Urinary bladder (tissue), 4 donors: Measurements from ENCODE around the gene OR52A1. TPM values are rescaled to one million over a fixed set of nuclear protein-coding genes. Genes with fewer than 3 reads are reported as not detected.

Experiments used
- DNase-seq: peaks from one replicate; pipeline ENCODE4 v3.0.0-alpha.2; 2015; ENCODE audit errors: extremely low spot score
- H3K27ac ChIP-seq: one replicate; pipeline ENCODE4 v1.5.1; 2013; ENCODE audit warnings: low read depth, mild to moderate bottlenecking, moderate library complexity
- H3K36me3 ChIP-seq: one replicate; pipeline ENCODE4 v1.6.1; 2013; ENCODE audit warnings: mild to moderate bottlenecking, moderate library complexity; ENCODE audit not compliant: insufficient read depth
- H3K4me1 ChIP-seq: one replicate; pipeline ENCODE4 v1.6.1; 2013; ENCODE audit warnings: mild to moderate bottlenecking, moderate library complexity; ENCODE audit not compliant: insufficient read depth
- H3K4me3 ChIP-seq: one replicate; pipeline ENCODE4 v1.5.1; 2013; ENCODE audit warnings: low read depth, low read length
- WGBS: extraction: QIAGEN DNeasy Blood & Tissue Kit; methylation state at CpG from one replicate; pipeline ENCODE4 v1.1.7; 2013; 5-methylcytosine and 5-hydroxymethylcytosine counted together
- polyA plus RNA-seq: library from polyadenylated mRNA; stranded (reverse); fragments of 200-250 nt; gene quantifications from one replicate; pipeline ENCODE4 v1.2.3, GENCODE V29; 2013
- total RNA-seq: library from RNA; depleted of rRNA; stranded (reverse); fragments of >200 nt; gene quantifications from one replicate; pipeline ENCODE4 v1.2.3, GENCODE V29; 2014
- donor health status: healthy with polysubstance abuse.
- donor health status: healthy.

OR52A1 gene
- total and polyA plus RNA-seq, 2 donors, result not detected

DNA sequence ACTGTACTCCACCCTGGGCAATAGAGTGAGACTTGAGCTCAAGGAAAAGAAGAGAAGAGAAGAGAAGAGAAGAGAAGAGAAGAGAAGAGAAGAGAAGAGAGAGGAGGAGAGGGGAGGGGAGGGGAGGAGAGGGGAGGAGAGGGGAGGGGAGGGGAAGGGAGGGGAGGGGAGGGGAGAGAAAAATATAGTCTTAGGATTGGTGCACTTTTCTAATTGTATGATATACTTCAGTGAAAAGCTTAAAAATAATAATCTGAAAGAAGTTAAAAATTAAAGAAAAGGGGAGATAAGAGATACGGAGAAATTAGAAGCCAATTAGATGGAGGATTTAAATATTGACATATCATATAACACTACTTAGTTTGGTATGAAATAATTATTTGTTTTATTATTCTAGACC lies 35.7 kb downstream of the OR52A1 start:
- DNase-seq, result no peak
- no peak overlapping the region for H3K4me3 ChIP-seq
- WGBS, result 81% methylated on average over 1 of the region's 1 CpG
- no peak overlapping the region for H3K27ac ChIP-seq
- no peaks in the 10 kb centered on the region for H3K36me3 ChIP-seq
- no peaks in the 10 kb centered on the region for H3K4me1 ChIP-seq

DNA sequence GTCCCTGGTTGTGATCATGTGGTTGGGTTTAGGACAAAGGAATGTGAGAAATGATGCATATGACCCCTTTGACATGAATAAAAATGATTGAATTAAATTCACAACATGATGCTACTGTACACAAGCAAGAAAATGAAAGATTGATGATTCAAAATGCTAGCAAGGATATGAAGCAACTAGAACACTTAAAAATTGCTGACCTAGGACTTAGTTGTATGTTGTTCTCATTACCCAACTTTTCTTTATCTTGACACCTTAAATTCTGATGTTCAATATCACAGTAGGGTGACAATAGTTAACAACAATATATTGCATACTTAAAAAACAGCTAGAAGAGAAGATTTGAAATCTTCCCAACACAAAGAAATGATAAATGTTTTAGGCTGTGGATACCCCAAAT lies 37.0 kb downstream of the OR52A1 start:
- Histone ChIP-seq H3K36me3 (no peaks in the 10 kb centered on the region), H3K27ac (no peak overlapping the region), H3K4me1 (no peaks in the 10 kb centered on the region), H3K4me3 (no peak overlapping the region)
- no peak for DNase-seq

DNA sequence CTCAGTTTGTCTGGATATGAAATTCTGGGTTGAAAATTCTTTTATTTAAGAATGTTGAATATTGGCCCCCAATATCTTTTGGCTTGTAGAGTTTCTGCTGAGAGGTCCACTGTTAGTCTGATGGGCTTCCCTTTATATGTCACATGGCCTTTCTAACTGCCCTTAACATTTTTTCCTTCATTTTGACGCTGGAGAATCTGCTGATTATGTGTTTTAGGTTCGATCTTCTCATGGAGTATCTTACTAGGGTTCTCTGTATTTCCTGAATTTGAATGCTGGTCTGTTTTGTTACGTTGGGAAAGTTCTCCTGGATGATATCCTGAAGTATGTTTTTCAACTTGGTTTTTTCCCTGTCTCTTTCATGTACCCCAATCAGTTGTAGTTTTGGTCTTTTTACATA lies 39.2 kb downstream of the OR52A1 start:
- H3K36me3 ChIP-seq, result no peaks in the 10 kb centered on the region
- WGBS, result 81% methylated on average over 3 of the region's 3 CpGs
- no peaks in the 10 kb centered on the region for H3K4me1 ChIP-seq
- no peak overlapping the region for H3K4me3 ChIP-seq
- no peak for DNase-seq
- H3K27ac ChIP-seq, result no peak overlapping the region

DNA sequence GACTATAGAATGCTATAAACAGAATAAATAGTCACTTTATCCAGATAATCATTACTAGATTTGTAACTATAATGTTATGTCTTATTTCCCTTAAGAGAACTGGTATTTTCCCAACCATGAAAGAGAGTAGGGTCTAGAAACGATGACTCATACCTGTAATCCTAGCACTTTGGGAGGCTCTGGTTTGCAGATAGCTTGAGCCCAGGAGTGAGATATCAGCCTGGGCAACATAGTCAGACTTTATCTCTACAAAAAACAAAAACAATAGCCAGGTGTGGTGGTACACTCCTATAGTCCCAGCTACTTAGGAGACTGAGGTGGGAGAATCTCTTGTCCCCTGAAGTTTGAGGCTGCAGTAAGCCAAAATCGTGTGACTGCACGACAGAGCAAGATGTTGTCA lies 47.3 kb downstream of the OR52A1 start:
- 64% methylated on average over 3 of the region's 3 CpGs for WGBS
- H3K36me3 ChIP-seq, result no peaks in the 10 kb centered on the region

DNA sequence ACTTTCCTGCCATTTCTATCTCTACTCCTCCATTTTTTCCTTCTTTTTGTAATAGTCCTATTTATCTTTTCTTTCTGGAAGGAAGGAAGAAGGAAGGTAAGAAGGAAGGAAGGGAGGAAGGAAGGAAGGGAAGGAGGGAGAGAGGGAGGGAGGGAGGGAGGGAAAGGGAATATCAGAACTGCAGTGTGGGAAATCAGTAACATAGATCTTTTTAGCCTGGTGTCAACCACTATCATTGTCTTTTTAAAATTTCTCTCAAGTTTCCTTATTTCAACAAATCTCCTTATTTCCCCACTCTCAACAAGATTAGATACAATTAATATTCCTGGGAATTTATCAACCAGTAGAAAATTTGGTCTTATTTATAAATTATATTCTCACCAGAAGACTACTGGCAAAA lies 51.5 kb downstream of the OR52A1 start:
- Histone ChIP-seq H3K4me3 (no peak overlapping the region), H3K4me1 (no peaks in the 10 kb centered on the region), H3K27ac (no peak overlapping the region)

More for the DNA sequence above, 47.3 kb downstream of the OR52A1 start:
- no peak for DNase-seq
- H3K4me1 ChIP-seq, result no peaks in the 10 kb centered on the region
- H3K27ac ChIP-seq, result no peak overlapping the region
- H3K4me3 ChIP-seq, result no peak overlapping the region

DNA sequence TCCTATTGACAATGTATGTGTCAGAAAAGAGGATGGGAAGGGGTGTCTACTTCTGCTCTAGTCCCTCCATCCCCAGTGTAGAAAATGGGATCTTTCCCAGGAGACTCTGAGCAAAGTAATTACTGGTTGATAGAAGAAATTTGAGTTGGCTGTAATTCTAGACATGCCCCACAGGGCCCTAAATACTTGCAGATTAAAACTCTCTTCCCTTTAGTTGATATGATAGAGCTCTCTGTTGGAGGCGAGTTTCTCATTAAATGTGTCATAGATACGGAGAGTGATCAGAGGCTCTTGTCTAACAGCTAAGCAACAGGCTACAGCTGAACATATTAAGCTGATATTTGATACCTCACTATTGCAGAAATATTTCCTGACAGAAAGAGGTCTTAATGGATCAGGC lies 52.3 kb downstream of the OR52A1 start:
- 18% methylated on average over 2 of the region's 2 CpGs for WGBS
- no peak overlapping the region for H3K27ac ChIP-seq
- no peak for DNase-seq
- H3K4me1 ChIP-seq, result no peaks in the 10 kb centered on the region
- H3K4me3 ChIP-seq, result no peak overlapping the region
- H3K36me3 ChIP-seq, result no peaks in the 10 kb centered on the region

More for the DNA sequence above, 51.5 kb downstream of the OR52A1 start:
- no peak for DNase-seq
- no peaks in the 10 kb centered on the region for H3K36me3 ChIP-seq

DNA sequence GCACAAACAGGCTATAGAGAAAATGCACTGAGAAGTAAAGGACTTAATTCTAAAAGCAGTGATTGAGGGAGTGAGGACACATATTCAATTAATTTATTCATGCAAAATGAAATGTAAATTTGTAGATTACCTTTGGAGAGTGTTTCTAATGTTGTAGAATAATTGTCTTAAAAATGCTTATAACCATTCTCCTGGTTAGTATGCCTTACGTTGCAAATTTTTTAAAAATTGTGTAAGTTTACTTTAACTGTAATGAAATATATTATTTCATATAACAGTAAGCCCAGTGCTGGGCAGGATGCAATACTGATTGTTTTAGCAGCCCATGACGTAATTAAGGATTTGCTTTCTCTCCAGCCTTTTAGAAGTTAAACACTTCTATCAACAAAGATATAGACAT lies 58.5 kb downstream of the OR52A1 start:
- 64% methylated on average over 2 of the region's 2 CpGs for WGBS
- no peak overlapping the region for H3K4me3 ChIP-seq
- no peaks in the 10 kb centered on the region for H3K36me3 ChIP-seq
- no peaks in the 10 kb centered on the region for H3K4me1 ChIP-seq
- DNase-seq, result no peak
- no peak overlapping the region for H3K27ac ChIP-seq

Other genes starting within 250 kb of the OR52A1 start
- gene OR51G2, start 235.4 kb downstream of the OR52A1 start, total RNA-seq, result not detected
- gene OR51G2, start 235.4 kb downstream of the OR52A1 start, polyA plus RNA-seq, result not detected
- gene OR51G1, start 230.4 kb downstream of the OR52A1 start, total RNA-seq, result not detected
- gene OR51G1, start 230.4 kb downstream of the OR52A1 start, polyA plus RNA-seq, result not detected
- not detected for gene OR51A4, start 207.2 kb downstream of the OR52A1 start, total RNA-seq
- not detected for gene OR51A4, start 207.2 kb downstream of the OR52A1 start, polyA plus RNA-seq
- gene OR51A2, start 199.0 kb downstream of the OR52A1 start, total RNA-seq, result not detected
- gene OR51A2, start 199.0 kb downstream of the OR52A1 start, polyA plus RNA-seq, result not detected
- not detected for gene OR51L1, start 159.9 kb downstream of the OR52A1 start, total RNA-seq
- gene OR51L1, start 159.9 kb downstream of the OR52A1 start, polyA plus RNA-seq, result not detected
- gene OR52J3, start 108.2 kb downstream of the OR52A1 start, total RNA-seq, result not detected
- gene OR52J3, start 108.2 kb downstream of the OR52A1 start, polyA plus RNA-seq, result not detected
- not detected for gene OR52E2, start 95.1 kb downstream of the OR52A1 start, total RNA-seq
- gene OR52E2, start 95.1 kb downstream of the OR52A1 start, polyA plus RNA-seq, result not detected
- gene OR52E1, start 85.2 kb downstream of the OR52A1 start, total RNA-seq, result not detected
- not detected for gene OR52E1, start 85.2 kb downstream of the OR52A1 start, polyA plus RNA-seq
- not detected for gene OR52A5, start 16.4 kb downstream of the OR52A1 start, total RNA-seq
- not detected for gene OR52A5, start 16.4 kb downstream of the OR52A1 start, polyA plus RNA-seq
- not detected for gene OR51V1, start 45.9 kb upstream of the OR52A1 start, total RNA-seq
- gene OR51V1, start 45.9 kb upstream of the OR52A1 start, polyA plus RNA-seq, result not detected
- gene HBB, start 72.3 kb upstream of the OR52A1 start, total RNA-seq, result 394 TPM
- gene HBB, start 72.3 kb upstream of the OR52A1 start, polyA plus RNA-seq, result 10.1 TPM
- not detected for gene HBD, start 79.7 kb upstream of the OR52A1 start, total RNA-seq
- gene HBD, start 79.7 kb upstream of the OR52A1 start, polyA plus RNA-seq, result not detected
- gene HBG1, start 95.1 kb upstream of the OR52A1 start, total RNA-seq, result 39.3 TPM
- gene HBG1, start 95.1 kb upstream of the OR52A1 start, polyA plus RNA-seq, result not detected
- 2,457 TPM for gene HBG2, start 100.0 kb upstream of the OR52A1 start, total RNA-seq
- not detected for gene HBG2, start 100.0 kb upstream of the OR52A1 start, polyA plus RNA-seq
- gene HBE1, start 115.2 kb upstream of the OR52A1 start, total RNA-seq, result 3.0 TPM
- 0.18 TPM for gene HBE1, start 115.2 kb upstream of the OR52A1 start, polyA plus RNA-seq
- gene OR51B4, start 147.2 kb upstream of the OR52A1 start, total RNA-seq, result 2.0 TPM
- not detected for gene OR51B4, start 147.2 kb upstream of the OR52A1 start, polyA plus RNA-seq
- gene OR51B2, start 169.5 kb upstream of the OR52A1 start, total RNA-seq, result 1.7 TPM
- not detected for gene OR51B2, start 169.5 kb upstream of the OR52A1 start, polyA plus RNA-seq
- 4.3 TPM for gene OR51B5, start 188.8 kb upstream of the OR52A1 start, total RNA-seq
- gene OR51B5, start 188.8 kb upstream of the OR52A1 start, polyA plus RNA-seq, result not detected
- gene OR51B6, start 196.8 kb upstream of the OR52A1 start, total RNA-seq, result not detected
- not detected for gene OR51B6, start 196.8 kb upstream of the OR52A1 start, polyA plus RNA-seq
- gene OR51M1, start 229.1 kb upstream of the OR52A1 start, total RNA-seq, result not detected
- gene OR51M1, start 229.1 kb upstream of the OR52A1 start, polyA plus RNA-seq, result not detected